ENCODE measurements around the gene TNFRSF1A. TPM values are rescaled to one million over a fixed set of nuclear protein-coding genes. Genes with fewer than 3 reads are reported as not detected.

TNFRSF1A gene
- total and polyA plus RNA-seq, 2 of the 13 experiments (the other 11 are each of a cell fraction or from before 2014, with no cell fraction given), result 41.5 to 61.2 TPM

- TF ChIP-seq ZNF609 (CRISPR knock-in tag; IDR thresholded peaks at IDR 0.05; ENCODE audit: borderline replicate concordance), result peak; percentile 73; the same call in 1 of the 2 replicates
- peak; percentile 88; the same call in 1 of the 2 replicates for TF ChIP-seq ZHX1 (CRISPR knock-in tag; IDR thresholded peaks at IDR 0.05; ENCODE audit: low read depth)
- TF ChIP-seq ZNF263 (CRISPR knock-in tag; IDR thresholded peaks at IDR 0.05), result peak; percentile 66
- peak; percentile 70 for TF ChIP-seq HINFP (CRISPR knock-in tag; IDR thresholded peaks at IDR 0.05; ENCODE audit: low read depth)
- TF ChIP-seq CHD2 (IDR thresholded peaks at IDR 0.05; ENCODE audit: low read depth, low read length), result no peak
- peak; percentile 93 for TF ChIP-seq DMAP1 (CRISPR knock-in tag; IDR thresholded peaks at IDR 0.05)
- TF ChIP-seq JUNB (CRISPR knock-in tag; IDR thresholded peaks at IDR 0.05; ENCODE audit: borderline replicate concordance), result 0 out of 2 replicates have a peak, but pooled peaks have one; percentile 38
- no peak for TF ChIP-seq KDM6A (CRISPR knock-in tag; IDR thresholded peaks at IDR 0.05; ENCODE audit: low read depth)
- peak; percentile 94; the same call in 1 of the 2 replicates for TF ChIP-seq ZNF790 (CRISPR knock-in tag; IDR thresholded peaks at IDR 0.05; ENCODE audit: borderline replicate concordance)
- no peak for TF ChIP-seq ZNF549 (CRISPR knock-in tag; IDR thresholded peaks at IDR 0.05)
- peak; percentile 93 for TF ChIP-seq ZBTB25 (CRISPR knock-in tag; IDR thresholded peaks at IDR 0.05)
- no peak for TF ChIP-seq PBX3 (CRISPR knock-in tag; IDR thresholded peaks at IDR 0.05; ENCODE audit: borderline replicate concordance)
- TF ChIP-seq RNF219 (CRISPR knock-in tag; IDR thresholded peaks at IDR 0.05), result peak; percentile 92
These were observed 42.0 kb upstream of the TNFRSF1A start, which contains the start of gene LTBR (continued) for GRCh38 chr12:6383572-6384498.
